Fibroblast of skin of left biceps (primary cell): ENCODE results near the gene KITLG.
A peak's percentile ranks its signal among the peaks of the same experiment; 100 is the strongest.
"Not testable (repeated sequence)": the region's sequence is repeated elsewhere in the genome, so short reads cannot be mapped to it uniquely, and the experiment has no call there.

Experiments used
- DNase-seq, 2 experiments: peaks; one replicate each; pipeline ENCODE4 v3.0.0-alpha.2; 2013; ENCODE audit warnings: low read depth in 2 of 2

Gene KITLG

GRCh38 chr12:88576866-88577265 lies 3.4 kb downstream of the KITLG start:
- no peak for DNase-seq

- DNase-seq: no peak
Measured at GRCh38 chr12:88575361-88575970, 4.8 kb downstream of the KITLG start.

GRCh38 chr12:88574278-88574677 lies 6.0 kb downstream of the KITLG start:
- DNase-seq: no peak

GRCh38 chr12:88573583-88573982 lies 6.7 kb downstream of the KITLG start:
- no peak for DNase-seq

- peak in 1 of 2 experiments; percentile 31 for DNase-seq
Measured at GRCh38 chr12:88572781-88573549, 7.3 kb downstream of the KITLG start.

GRCh38 chr12:88571543-88571942 lies 8.7 kb downstream of the KITLG start:
- no peak for DNase-seq

- no peak for DNase-seq
Measured at GRCh38 chr12:88570103-88570502, 10.2 kb downstream of the KITLG start.

- DNase-seq: no peak
Measured at GRCh38 chr12:88566430-88566829, 13.8 kb downstream of the KITLG start.

- peak in 1 of 2 experiments; percentile 62 for DNase-seq
Measured at GRCh38 chr12:88562846-88563582, 17.3 kb downstream of the KITLG start.

- no peak for DNase-seq
Measured at GRCh38 chr12:88562151-88562550, 18.1 kb downstream of the KITLG start.

- DNase-seq: no peak
Measured at GRCh38 chr12:88559772-88560171, 20.5 kb downstream of the KITLG start.

- DNase-seq: no peak
Measured at GRCh38 chr12:88559199-88559598, 21.1 kb downstream of the KITLG start.

GRCh38 chr12:88558340-88558867 lies 21.9 kb downstream of the KITLG start:
- DNase-seq: no peak

GRCh38 chr12:88556213-88556774 lies 24.0 kb downstream of the KITLG start:
- no peak for DNase-seq

GRCh38 chr12:88553941-88554658 lies 26.2 kb downstream of the KITLG start:
- peak; percentile 73 to 79 for DNase-seq

GRCh38 chr12:88552610-88553079 lies 27.6 kb downstream of the KITLG start:
- peak; percentile 59 to 64 for DNase-seq

- no peak for DNase-seq
Measured at GRCh38 chr12:88549929-88550328, 30.3 kb downstream of the KITLG start.

- DNase-seq: not testable (repeated sequence)
Measured at GRCh38 chr12:88547949-88548348, 32.3 kb downstream of the KITLG start.

GRCh38 chr12:88546853-88547252 lies 33.4 kb downstream of the KITLG start:
- peak in 1 of 2 experiments; percentile 55 for DNase-seq

- DNase-seq: no peak
Measured at GRCh38 chr12:88546226-88546625, 34.0 kb downstream of the KITLG start.
